Vagina (tissue), 2 donors: ENCODE data around the gene TMEM161B. TPM values are rescaled to one million over a fixed set of nuclear protein-coding genes. Genes with fewer than 3 reads are reported as not detected.

Source experiments
- DNase-seq, 2 donors: peaks; one replicate each; pipeline ENCODE4 v3.0.0-alpha.2; 2017; ENCODE audit errors: extremely low spot score in 2 of 2
- H3K27ac ChIP-seq: fragments of 200-600 bp; sonication (generic); one replicate; pipeline ENCODE4 v1.5.1; 2019
- H3K27me3 ChIP-seq: fragments of 200-600 bp; sonication (generic); one replicate; pipeline ENCODE4 v1.5.1; 2019
- H3K36me3 ChIP-seq, 2 donors: fragments of 200-600 bp; sonication (generic); one replicate each; pipeline ENCODE4 v1.5.1; 2017 to 2019
- H3K4me1 ChIP-seq: fragments of 200-600 bp; sonication (generic); one replicate; pipeline ENCODE4 v1.5.1; 2019
- H3K4me3 ChIP-seq, 2 donors: fragments of 200-600 bp; sonication (generic); 1 replicate in 1 of 2; 2 replicates in 1 of 2; pipeline ENCODE4 v1.5.1; 2016 to 2019
- H3K9me3 ChIP-seq: fragments of 200-600 bp; sonication (generic); one replicate; pipeline ENCODE4 v1.5.1; 2019
- CTCF ChIP-seq, 3 experiments: fragments of 450-650 bp in 2 of 3; fragments of 200-600 bp in 1 of 3; sonication (generic) in 1 of 3; IDR thresholded peaks; one replicate each; pipeline ENCODE4 v1.5.1; 2017 to 2019; ENCODE audit warnings: antibody characterized with exemption in 3 of 3, mild to moderate bottlenecking in 2 of 3, moderate library complexity in 2 of 3
- POLR2A ChIP-seq, 2 donors: fragments of 450-650 bp; IDR thresholded peaks; one replicate each; pipeline ENCODE4 v1.6.1; 2017; ENCODE audit warnings: antibody characterized with exemption in 2 of 2, mild to moderate bottlenecking in 2 of 2, moderate library complexity in 2 of 2
- POLR2AphosphoS5 ChIP-seq, 2 donors: sonication (generic); formaldehyde crosslinking; IDR thresholded peaks; one replicate each; pipeline ENCODE4 v1.9.0; 2017; ENCODE audit warnings: antibody characterized with exemption in 2 of 2, mild to moderate bottlenecking in 2 of 2, low read depth in 1 of 2; ENCODE audit not compliant: insufficient read depth in 1 of 2
- intact Hi-C: fragments of 100-400 bp; cut with DNase I; formaldehyde crosslinking; loops from one replicate; pipeline ENCODE4 v1.15.1; 2023
- small RNA-seq: library from RNA; depleted of rRNA; stranded (forward); fragments of <200 nt; gene quantifications from one replicate; pipeline ENCODE3, GENCODE V24; 2016
- total RNA-seq: library from RNA; depleted of rRNA; stranded (reverse); fragments of >200 nt; gene quantifications from one replicate; pipeline ENCODE4 v1.2.3, GENCODE V29; 2016

TMEM161B gene
- total RNA-seq, 1 donor from 2014 or later = 19.9 TPM

- no peak for DNase-seq
- H3K4me3 ChIP-seq = no peak overlapping the region
- H3K27ac ChIP-seq = no peak overlapping the region
- no peaks in the 10 kb centered on the region for H3K9me3 ChIP-seq
- H3K4me1 ChIP-seq = no peaks in the 10 kb centered on the region
- intact Hi-C loops = no loop called here
- TF ChIP-seq POLR2AphosphoS5 (IDR thresholded peaks at IDR 0.05; ENCODE audit: insufficient read depth in 1 of 2, low read depth in 1 of 2) (no peak), CTCF (IDR thresholded peaks at IDR 0.05) (no peak), POLR2A (IDR thresholded peaks at IDR 0.05) (no peak)
- no peaks in the 10 kb centered on the region for H3K36me3 ChIP-seq
- no peaks in the 10 kb centered on the region for H3K27me3 ChIP-seq
Observed at GRCh38 chr5:88154891-88155290, 113.8 kb downstream of the TMEM161B start.

GRCh38 chr5:88150747-88151146 is 117.9 kb downstream of the TMEM161B start:
- Histone ChIP-seq H3K27ac (no peak overlapping the region), H3K9me3 (no peaks in the 10 kb centered on the region), H3K27me3 (no peaks in the 10 kb centered on the region), H3K4me1 (no peaks in the 10 kb centered on the region), H3K36me3 (no peaks in the 10 kb centered on the region), H3K4me3 (no peak overlapping the region)
- no peak for TF ChIP-seq CTCF (IDR thresholded peaks at IDR 0.05)
- no peak for TF ChIP-seq POLR2AphosphoS5 (IDR thresholded peaks at IDR 0.05; ENCODE audit: insufficient read depth in 1 of 2, low read depth in 1 of 2)
- intact Hi-C loops = no loop called here
- DNase-seq = no peak

- DNase-seq = no peak
- intact Hi-C loops = loop anchor here (10.0 kb wide), 1 partner anchor 529 kb away; no protein-coding TSS in a partner anchor
- Histone ChIP-seq H3K4me3 (peak overlapping the region in 1 of 2 donors; percentile 12), H3K36me3 (no peaks in the 10 kb centered on the region), H3K4me1 (peaks cover 18% of the 10 kb centered on the region), H3K27ac (no peak overlapping the region), H3K27me3 (no peaks in the 10 kb centered on the region), H3K9me3 (no peaks in the 10 kb centered on the region)
- no peak for TF ChIP-seq POLR2A (IDR thresholded peaks at IDR 0.05)
- no peak for TF ChIP-seq CTCF (IDR thresholded peaks at IDR 0.05)
- TF ChIP-seq POLR2AphosphoS5 (IDR thresholded peaks at IDR 0.05; ENCODE audit: insufficient read depth in 1 of 2, low read depth in 1 of 2) = no peak
Observed at GRCh38 chr5:88145611-88146467, 122.8 kb downstream of the TMEM161B start.

- no peaks in the 10 kb centered on the region for H3K36me3 ChIP-seq
- no peaks in the 10 kb centered on the region for H3K27me3 ChIP-seq
- TF ChIP-seq POLR2AphosphoS5 (IDR thresholded peaks at IDR 0.05; ENCODE audit: insufficient read depth in 1 of 2, low read depth in 1 of 2) (no peak), POLR2A (IDR thresholded peaks at IDR 0.05) (no peak), CTCF (IDR thresholded peaks at IDR 0.05) (no peak)
- no peak for DNase-seq
- H3K4me3 ChIP-seq = peak overlapping the region in 1 of 2 donors; percentile 12
- intact Hi-C loops = loop anchor here (10.0 kb wide), 1 partner anchor 530 kb away; no protein-coding TSS in a partner anchor
- no peaks in the 10 kb centered on the region for H3K9me3 ChIP-seq
- no peak overlapping the region for H3K27ac ChIP-seq
- H3K4me1 ChIP-seq = peaks cover 24% of the 10 kb centered on the region
Observed at GRCh38 chr5:88145221-88145610, 123.4 kb downstream of the TMEM161B start.

Small RNAs within 50 kb of the gene (small RNA-seq; reads per million reads assigned to genes)
- gene RNA5SP187 = not detected
